GM18909 (cell line): ENCODE data around the gene RNF187.

Experiments used
- ATAC-seq: cut with Tn5 transposase; IDR thresholded peaks from one replicate; pipeline ENCODE4 v1.9.1; 2021; ENCODE audit warnings: mild to moderate bottlenecking; ENCODE audit not compliant: unreplicated experiment, poor library complexity

RNF187 gene

GRCh38 chr1:228542376-228542775 is 55.2 kb downstream of the RNF187 start:
- no peak for ATAC-seq

GRCh38 chr1:228542981-228543380 is 55.8 kb downstream of the RNF187 start:
- no peak for ATAC-seq

- ATAC-seq: no peak
Measured at GRCh38 chr1:228543396-228543795, 56.2 kb downstream of the RNF187 start.

- no peak for ATAC-seq
Measured at GRCh38 chr1:228544021-228544850, 57.1 kb downstream of the RNF187 start.

- no peak for ATAC-seq
Measured at GRCh38 chr1:228544921-228545591, 57.9 kb downstream of the RNF187 start.
